ENCODE results near the gene AQP5. TPM values are rescaled to one million over a fixed set of nuclear protein-coding genes. Genes with fewer than 3 reads are reported as not detected.
"Not testable (repeated sequence)": the region's sequence is repeated elsewhere in the genome, so short reads cannot be mapped to it uniquely, and the experiment has no call there.

The AQP5 gene
- total and polyA plus RNA-seq, 8 donors, result 0.41 to 2.8 (median 1.2) TPM

- intact Hi-C loops (cut with DNase I), result no loop called here
- Histone ChIP-seq H3K4me1 (peaks cover 0 to 3% (median 0%) of the 10 kb centered on the region in 3 donors), H3K27me3 (no peaks in the 10 kb centered on the region), H3K36me3 (no peaks in the 10 kb centered on the region), H3K4me3 (no peak overlapping the region), H3K27ac (peak overlapping the region in 1 of 4 donors; percentile 2), H3K9me3 (no peaks in the 10 kb centered on the region)
- 59 to 63% methylated on average over 4 of the region's 4 CpGs for WGBS, 2 donors
- no peak for TF ChIP-seq CTCF (IDR thresholded peaks at IDR 0.05)
- no peak for DNase-seq
- no peak for FAIRE-seq
- peak in 3 of 4 donors; percentile 48 to 71 (median 49) for ATAC-seq
Observed at GRCh38 chr12:49987625-49988303, 26.1 kb downstream of the AQP5 start.

- intact Hi-C loops (cut with DNase I); ATAC-seq; DNase-seq; H3K27me3 ChIP-seq; FAIRE-seq; H3K36me3 ChIP-seq; H3K4me1 ChIP-seq; H3K9me3 ChIP-seq; H3K27ac ChIP-seq; H3K4me3 ChIP-seq: not testable (repeated sequence)
- WGBS, 2 donors, result 88 to 94% methylated on average over 2 of the region's 2 CpGs
Observed at GRCh38 chr12:49989400-49989799, 27.7 kb downstream of the AQP5 start.

DNA sequence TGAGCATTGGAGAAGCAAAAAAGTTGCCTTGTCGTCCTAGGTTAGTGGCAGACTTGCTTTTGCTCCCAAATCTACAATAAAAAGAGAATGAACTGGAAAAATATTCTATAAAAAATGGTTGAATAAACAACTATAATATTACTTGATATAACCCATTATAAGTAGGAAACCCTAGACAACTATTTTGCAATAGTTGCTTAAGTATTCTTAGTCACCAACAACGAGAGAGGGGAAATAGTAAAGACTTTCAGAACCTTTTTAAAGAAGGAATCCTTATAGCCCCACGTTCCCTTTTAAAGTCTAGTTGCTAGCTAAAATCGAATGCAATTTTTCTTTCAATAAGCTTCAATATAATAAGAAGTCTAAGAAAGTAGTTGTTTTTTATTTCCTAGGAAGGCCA lies 28.6 kb downstream of the AQP5 start:
- DNase-seq (no peak), FAIRE-seq (no peak), ATAC-seq (no peak)
- Histone ChIP-seq H3K36me3 (no peaks in the 10 kb centered on the region), H3K27ac (no peak overlapping the region), H3K27me3 (no peaks in the 10 kb centered on the region), H3K4me1 (no peaks in the 10 kb centered on the region), H3K4me3 (no peak overlapping the region), H3K9me3 (no peaks in the 10 kb centered on the region)
- 87 to 91% methylated on average over 4 of the region's 4 CpGs for WGBS, 2 donors
- TF ChIP-seq CTCF (IDR thresholded peaks at IDR 0.05), result no peak
- intact Hi-C loops (cut with DNase I), result no loop called here

DNA sequence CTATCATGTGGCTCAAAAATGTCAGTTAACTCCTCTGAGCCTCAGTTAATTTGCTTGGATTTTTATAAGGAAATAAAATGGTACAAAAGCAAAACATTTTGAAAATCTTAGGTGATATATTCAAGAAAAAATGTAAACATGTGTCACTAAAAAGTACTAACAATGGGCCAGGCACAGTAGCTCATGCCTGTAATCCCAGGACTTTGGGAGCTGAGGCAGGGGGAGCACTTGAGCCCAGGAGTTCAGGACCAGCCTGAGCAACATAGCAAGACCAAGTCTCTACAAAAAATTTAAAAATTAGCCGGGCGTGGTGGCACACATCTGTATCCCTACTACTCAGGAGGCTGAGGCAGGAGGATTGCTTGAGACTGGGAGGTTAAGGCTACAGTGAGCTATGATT lies 36.8 kb downstream of the AQP5 start:
- Histone ChIP-seq H3K27me3 (no peaks in the 10 kb centered on the region), H3K36me3 (no peaks in the 10 kb centered on the region), H3K27ac (no peak overlapping the region), H3K4me1 (no peaks in the 10 kb centered on the region), H3K4me3 (no peak overlapping the region), H3K9me3 (no peaks in the 10 kb centered on the region)
- FAIRE-seq, result no peak
- no peak for TF ChIP-seq CTCF (IDR thresholded peaks at IDR 0.05)
- ATAC-seq, result no peak
- intact Hi-C loops (cut with DNase I), result no loop called here
- no peak for DNase-seq
- 88 to 89% methylated on average over 2 of the region's 2 CpGs for WGBS, 2 donors

GRCh38 chr12:50003595-50003994 lies 41.9 kb downstream of the AQP5 start:
- H3K4me3 ChIP-seq, result no peak overlapping the region
- no peak for FAIRE-seq
- WGBS, 2 donors, result 82 to 87% methylated on average over 2 of the region's 2 CpGs
- no peaks in the 10 kb centered on the region for H3K36me3 ChIP-seq
- intact Hi-C loops (cut with DNase I), result no loop called here
- no peak for ATAC-seq
- no peaks in the 10 kb centered on the region for H3K4me1 ChIP-seq
- H3K27me3 ChIP-seq, result no peaks in the 10 kb centered on the region
- H3K9me3 ChIP-seq, result no peaks in the 10 kb centered on the region
- DNase-seq, result no peak
- H3K27ac ChIP-seq, result no peak overlapping the region
- TF ChIP-seq CTCF (IDR thresholded peaks at IDR 0.05), result no peak

Data from pancreas (tissue), 10 donors.